Calu3 (cell line): ENCODE data around the gene TMEM185B. TPM values are rescaled to one million over a fixed set of nuclear protein-coding genes. Genes with fewer than 3 reads are reported as not detected.

Source experiments
- BruUV-seq: library from RNA; stranded (reverse); fragments of 400-500 nt; replicated peaks from 2 replicates; lab custom pipeline; 2021; lab: Mats Ljungman, UMichigan
- CTCF ChIA-PET: fragments of 300-600 bp; sonication (Branson Sonifier 250); formaldehyde crosslinking; loops from one replicate; lab custom pipeline; 2022; ENCODE audit warnings: antibody characterized with exemption; lab: Charles Lee
- DNase-seq: peaks from one replicate; pipeline ENCODE4 v3.0.0; 2022
- H3K27ac Mint-ChIP-seq: one replicate; pipeline ENCODE4 v1.8.0; 2022; ENCODE audit warnings: mixed read lengths; ENCODE audit not compliant: unreplicated experiment
- H3K27me3 Mint-ChIP-seq: one replicate; pipeline ENCODE4 v1.8.0; 2022; ENCODE audit warnings: mixed read lengths; ENCODE audit not compliant: unreplicated experiment
- H3K36me3 Mint-ChIP-seq: one replicate; pipeline ENCODE4 v1.8.0; 2022; ENCODE audit warnings: mild to moderate bottlenecking, moderate library complexity, mixed read lengths; ENCODE audit not compliant: insufficient read depth, unreplicated experiment
- H3K4me1 Mint-ChIP-seq: one replicate; pipeline ENCODE4 v1.8.0; 2022; ENCODE audit warnings: mild to moderate bottlenecking, low read depth, mixed read lengths; ENCODE audit not compliant: unreplicated experiment
- H3K4me3 Mint-ChIP-seq: one replicate; pipeline ENCODE4 v1.8.0; 2022; ENCODE audit warnings: mild to moderate bottlenecking, low read depth, moderate library complexity, mixed read lengths; ENCODE audit not compliant: unreplicated experiment
- H3K9me3 Mint-ChIP-seq: one replicate; pipeline ENCODE4 v1.8.0; 2022; ENCODE audit warnings: low read depth, mixed read lengths; ENCODE audit not compliant: unreplicated experiment
- CTCF ChIP-seq: fragments of 200-600 bp; IDR thresholded peaks from one replicate; pipeline ENCODE4 v1.8.0; 2022; ENCODE audit warnings: antibody characterized with exemption; ENCODE audit not compliant: unreplicated experiment
- intact Hi-C: fragments of 100-400 bp; cut with micrococcal nuclease; formaldehyde crosslinking; loops from one replicate; pipeline ENCODE4 v1.10.0; 2022; ENCODE audit not compliant: unreplicated experiment
- total RNA-seq: library from RNA; stranded (reverse); gene quantifications from 2 replicates; pipeline ENCODE4 v1.2.3, GENCODE V29; 2022

The TMEM185B gene
- total RNA-seq, 1 experiment from 2014 or later: 42.8 TPM

GRCh38 chr2:120241684-120242083, 18.5 kb upstream of the TMEM185B start:
- H3K4me3 Mint-ChIP-seq: no peak overlapping the region
- peaks cover 8% of the 10 kb centered on the region for H3K36me3 Mint-ChIP-seq
- no peaks in the 10 kb centered on the region for H3K27me3 Mint-ChIP-seq
- TF ChIP-seq CTCF: no peak
- H3K27ac Mint-ChIP-seq: no peak overlapping the region
- no TSS peak for BruUV-seq
- H3K4me1 Mint-ChIP-seq: peaks cover 30% of the 10 kb centered on the region
- no peak for DNase-seq
- intact Hi-C loops: no loop called here
- CTCF ChIA-PET: no interaction called here
- no peaks in the 10 kb centered on the region for H3K9me3 Mint-ChIP-seq

GRCh38 chr2:120240901-120241429, 17.8 kb upstream of the TMEM185B start:
- BruUV-seq: no TSS peak
- no peaks in the 10 kb centered on the region for H3K27me3 Mint-ChIP-seq
- TF ChIP-seq CTCF: no peak
- no peaks in the 10 kb centered on the region for H3K9me3 Mint-ChIP-seq
- no peak overlapping the region for H3K4me3 Mint-ChIP-seq
- peaks cover 30% of the 10 kb centered on the region for H3K4me1 Mint-ChIP-seq
- no peak for DNase-seq
- H3K27ac Mint-ChIP-seq: no peak overlapping the region
- peaks cover 8% of the 10 kb centered on the region for H3K36me3 Mint-ChIP-seq
- CTCF ChIA-PET: no interaction called here
- intact Hi-C loops: no loop called here

GRCh38 chr2:120239488-120240287, 16.5 kb upstream of the TMEM185B start:
- no peaks in the 10 kb centered on the region for H3K27me3 Mint-ChIP-seq
- CTCF ChIA-PET: interaction anchor here (1.0 to 1.3 kb wide), 2 partner anchors 13 to 17 kb away, joined by 3 to 8 read pairs; partner anchors contain the start of genes RALB and TMEM185B
- H3K9me3 Mint-ChIP-seq: no peaks in the 10 kb centered on the region
- TF ChIP-seq CTCF: no peak
- peak overlapping the region; percentile 37 for H3K27ac Mint-ChIP-seq
- peak; percentile 75 for DNase-seq
- intact Hi-C loops: loop anchor here (5.0 kb wide), 1 partner anchor 48 kb away; no protein-coding TSS in a partner anchor
- peaks cover 8% of the 10 kb centered on the region for H3K36me3 Mint-ChIP-seq
- no TSS peak for BruUV-seq
- H3K4me1 Mint-ChIP-seq: peaks cover 30% of the 10 kb centered on the region
- peak overlapping the region; percentile 1 for H3K4me3 Mint-ChIP-seq

- Mint-ChIP-seq H3K4me1 (peaks cover 30% of the 10 kb centered on the region), H3K36me3 (peaks cover 8% of the 10 kb centered on the region), H3K27ac (peak overlapping the region; percentile 37), H3K9me3 (no peaks in the 10 kb centered on the region), H3K27me3 (no peaks in the 10 kb centered on the region), H3K4me3 (peak overlapping the region; percentile 1)
- BruUV-seq: no TSS peak
- CTCF ChIA-PET: interaction anchor here (0.6 to 1.3 kb wide), 2 partner anchors 13 to 14 kb away, joined by 3 to 8 read pairs; partner anchors contain the start of gene RALB
- no peak for TF ChIP-seq CTCF
- intact Hi-C loops: loop anchor here (5.0 kb wide), 1 partner anchor 48 kb away; no protein-coding TSS in a partner anchor
- peak; percentile 88 for DNase-seq
These were observed 15.7 kb upstream of the TMEM185B start for GRCh38 chr2:120238728-120239487.
